Activated T-helper 9 cell treated with anti-CD3 and anti-CD28 coated beads, Interleukin-2, amount 50 U/mL, for 16 hours (primary cell): ENCODE measurements around the gene CACNA1I.
"Not testable (repeated sequence)": the region's sequence is repeated elsewhere in the genome, so short reads cannot be mapped to it uniquely, and the experiment has no call there.

Source experiments
- DNase-seq: peaks from one replicate; pipeline ENCODE4 v3.0.0-alpha.2; 2020; ENCODE audit warnings: low read depth

CACNA1I gene

DNA sequence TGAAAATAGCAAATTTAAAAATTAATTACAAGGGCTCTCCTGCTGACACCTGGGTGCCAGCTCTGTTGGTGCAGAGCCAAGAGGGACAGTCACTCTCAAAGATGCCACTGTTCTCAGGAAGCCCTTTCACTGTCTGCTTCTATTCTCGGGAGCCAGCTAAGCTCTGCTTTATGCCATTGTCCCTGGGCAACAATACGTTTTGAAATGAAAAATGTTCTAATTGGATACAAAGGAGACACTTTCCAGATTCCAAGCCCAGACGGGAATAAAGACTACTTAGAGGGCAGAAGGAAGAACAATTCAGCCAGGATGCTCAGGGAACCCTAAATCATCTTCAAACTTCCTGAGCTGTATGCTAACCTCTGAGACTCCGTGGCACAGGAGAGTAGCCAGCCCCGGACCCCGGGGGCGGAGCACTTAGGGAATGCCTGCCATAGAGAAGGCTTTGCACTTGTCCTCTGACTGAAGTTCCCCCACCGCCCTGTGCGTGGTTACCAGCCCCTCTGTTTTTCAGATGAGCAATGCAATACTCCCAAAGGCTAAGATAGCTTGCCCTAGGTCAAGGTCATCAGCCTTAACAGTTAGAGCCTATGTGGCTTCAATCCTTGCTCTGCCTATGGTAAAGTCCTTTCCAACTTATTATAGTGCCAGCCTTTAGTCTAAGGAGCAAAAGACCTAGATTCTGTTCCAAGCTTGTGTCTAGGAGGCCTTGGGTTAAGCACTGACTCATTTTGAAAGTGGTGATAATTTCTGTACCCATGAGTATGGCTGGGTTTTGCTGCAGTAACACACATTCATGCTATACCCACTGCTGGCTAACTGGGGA, 150.9 kb downstream of the CACNA1I start:
- no peak for DNase-seq

DNA sequence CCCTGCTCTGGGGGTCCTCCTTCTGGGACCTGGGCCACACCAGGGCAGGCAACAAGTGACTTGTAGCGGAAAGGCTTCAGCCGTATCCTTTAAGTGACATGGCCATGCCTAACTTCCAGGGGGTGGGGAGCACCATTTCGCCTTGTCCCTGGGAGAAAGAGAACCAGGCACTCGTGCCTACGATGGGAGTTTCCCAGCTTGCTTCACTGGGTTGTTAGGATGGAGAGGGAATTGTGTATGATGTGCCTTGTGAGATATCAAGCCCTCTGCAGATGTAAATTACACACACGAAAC, 151.4 kb downstream of the CACNA1I start:
- DNase-seq: no peak

DNA sequence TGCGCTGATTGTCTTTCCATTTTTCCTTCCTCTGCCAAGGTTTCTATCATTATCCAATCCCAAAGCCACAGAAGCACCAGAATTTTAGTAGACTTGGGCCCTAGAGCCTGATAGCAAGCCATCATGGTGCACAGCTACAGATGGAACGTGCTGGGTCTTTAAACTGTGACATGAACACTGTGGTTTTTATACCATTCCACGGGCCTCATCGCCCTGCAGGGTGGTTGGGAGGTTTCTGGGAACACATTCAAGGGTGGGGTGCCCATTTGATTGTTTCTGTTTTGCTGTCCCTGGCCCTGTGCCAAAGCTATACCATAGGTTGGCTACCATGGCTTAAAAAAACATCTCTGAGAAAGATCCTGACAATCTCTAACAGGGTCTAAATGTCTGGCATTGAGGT, 151.9 kb downstream of the CACNA1I start:
- no peak for DNase-seq

DNA sequence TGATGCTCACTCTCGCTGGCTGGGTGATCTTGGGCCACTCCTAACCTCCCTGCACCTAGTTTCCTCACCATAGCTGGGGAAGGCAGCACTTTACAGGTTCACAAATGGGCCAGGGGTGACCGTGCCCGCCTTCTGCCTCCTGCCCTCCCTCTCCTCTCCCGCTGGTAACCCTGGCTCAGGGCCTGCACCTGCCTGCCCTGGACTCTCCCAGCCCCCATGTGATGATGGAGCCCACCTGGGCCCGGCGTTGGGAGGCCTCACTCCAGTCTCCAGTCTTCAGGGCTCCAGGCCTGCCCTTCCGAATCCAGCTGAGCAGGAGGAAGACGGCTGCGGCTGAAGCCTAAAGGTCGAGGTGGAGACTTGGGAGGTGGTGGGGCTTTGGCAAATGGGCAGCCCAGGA, 152.9 kb downstream of the CACNA1I start:
- DNase-seq: no peak

DNA sequence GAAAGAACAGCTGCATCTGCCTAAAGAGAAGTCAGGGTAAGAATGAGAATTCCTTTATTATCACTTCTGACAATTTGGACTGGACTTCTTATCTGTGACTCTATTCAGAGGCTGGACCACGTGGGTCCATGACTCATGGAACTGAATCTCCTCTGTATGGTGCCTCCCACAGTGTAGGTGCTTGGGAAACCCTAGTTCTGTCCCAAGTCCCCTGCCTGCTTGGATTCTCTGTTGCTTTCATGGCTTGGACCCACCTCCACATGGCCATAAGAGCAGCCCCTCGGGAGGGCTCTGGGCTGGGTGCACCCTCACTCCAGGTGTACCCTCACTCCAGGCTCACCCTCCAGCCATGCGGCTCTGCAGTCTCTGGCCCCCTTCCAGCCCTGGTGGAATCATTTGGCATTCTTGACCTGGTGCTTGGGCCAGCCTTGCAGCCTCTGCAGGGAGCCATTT, 153.4 kb downstream of the CACNA1I start:
- DNase-seq: no peak

DNA sequence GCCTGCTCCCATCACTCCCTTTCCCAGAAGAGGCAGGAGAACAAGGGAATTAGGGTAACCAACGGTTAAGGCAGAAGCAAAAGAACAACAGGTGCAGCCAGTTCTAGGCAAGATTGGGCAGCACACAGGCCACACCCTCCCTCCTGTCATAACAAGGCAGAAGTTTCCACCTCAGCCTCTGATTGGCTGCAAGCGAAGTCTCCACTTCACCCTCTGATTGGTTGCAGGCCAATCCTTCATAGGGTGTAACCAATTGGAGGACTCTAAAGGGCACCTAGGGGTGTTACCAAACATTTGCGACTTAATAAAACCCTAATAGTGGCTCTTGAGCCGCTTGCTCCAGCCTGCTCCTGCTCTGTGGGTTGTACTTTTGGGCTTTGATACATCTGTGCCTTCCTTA, 153.8 kb downstream of the CACNA1I start:
- no peak for DNase-seq

DNA sequence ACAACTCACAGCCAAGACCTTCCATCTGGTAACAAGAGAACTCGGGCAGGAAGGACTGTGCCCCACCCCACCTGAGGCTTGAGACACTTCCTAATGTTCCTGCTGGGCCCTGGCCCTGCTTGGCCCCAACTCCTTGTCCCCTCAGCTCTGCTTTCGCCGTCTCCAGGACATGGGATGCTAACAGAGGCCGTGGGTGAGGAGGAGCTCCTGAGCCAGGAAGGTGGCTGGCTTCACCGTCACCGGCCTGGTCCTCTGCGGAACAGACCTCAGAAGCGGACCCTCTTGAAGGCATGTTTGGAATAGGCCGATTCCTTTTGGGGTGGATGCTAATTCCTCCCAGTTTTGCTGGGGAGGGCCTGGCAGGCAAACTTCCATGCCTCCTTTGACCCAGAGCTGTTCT, 154.3 kb downstream of the CACNA1I start:
- no peak for DNase-seq

DNA sequence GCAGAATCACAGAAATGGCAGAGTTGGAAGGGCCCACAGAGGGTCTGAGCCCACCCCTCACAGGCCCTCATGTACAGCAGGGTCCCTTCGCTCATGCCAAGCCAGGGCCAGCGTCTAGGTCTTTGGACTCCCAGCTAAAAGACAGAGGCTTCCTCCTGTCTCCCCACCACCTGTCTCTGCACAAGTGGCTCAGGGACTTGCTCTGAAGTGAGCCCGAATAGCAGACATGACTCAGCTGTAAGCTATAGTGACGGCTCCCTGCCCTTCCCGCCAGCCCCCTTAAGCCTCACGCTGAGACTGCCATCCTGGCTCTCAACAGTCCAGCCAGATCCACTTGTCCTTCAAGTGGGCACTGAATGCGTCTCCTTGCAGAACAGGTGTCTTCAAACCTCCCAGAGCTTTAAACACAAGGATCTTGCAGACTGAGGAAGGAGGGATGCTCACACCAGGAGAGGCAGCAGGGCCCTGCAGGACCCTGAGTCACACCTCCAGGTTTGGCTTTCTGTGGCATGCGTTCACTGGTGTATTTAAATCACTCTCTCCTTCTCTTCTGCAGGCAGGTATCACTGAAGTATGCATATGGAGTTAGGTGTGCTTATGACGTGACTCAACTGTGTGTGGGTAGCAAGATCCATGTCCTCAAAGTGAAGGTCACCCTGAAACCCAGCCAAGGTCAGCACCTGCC, 154.9 kb downstream of the CACNA1I start:
- DNase-seq: no peak

DNA sequence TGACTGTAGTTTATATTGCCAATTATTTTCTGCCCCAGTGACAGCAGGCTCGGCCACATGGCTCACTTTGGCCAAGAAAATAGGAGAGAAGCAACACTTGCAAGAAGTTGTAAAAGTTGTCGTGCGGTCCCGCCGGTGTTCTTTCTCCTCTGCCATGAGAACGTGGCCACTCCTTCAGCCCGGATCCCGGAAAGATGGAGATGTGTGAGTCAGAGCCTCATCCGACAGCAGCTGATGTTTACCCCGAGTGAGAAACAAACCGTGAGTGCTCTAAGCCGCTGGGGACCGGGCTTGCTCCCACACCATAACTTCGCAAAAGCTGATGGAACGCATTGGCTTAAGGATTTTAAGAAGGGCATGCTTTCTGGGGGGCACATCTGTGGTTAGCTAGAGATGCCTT, 157.0 kb downstream of the CACNA1I start:
- DNase-seq: no peak

DNA sequence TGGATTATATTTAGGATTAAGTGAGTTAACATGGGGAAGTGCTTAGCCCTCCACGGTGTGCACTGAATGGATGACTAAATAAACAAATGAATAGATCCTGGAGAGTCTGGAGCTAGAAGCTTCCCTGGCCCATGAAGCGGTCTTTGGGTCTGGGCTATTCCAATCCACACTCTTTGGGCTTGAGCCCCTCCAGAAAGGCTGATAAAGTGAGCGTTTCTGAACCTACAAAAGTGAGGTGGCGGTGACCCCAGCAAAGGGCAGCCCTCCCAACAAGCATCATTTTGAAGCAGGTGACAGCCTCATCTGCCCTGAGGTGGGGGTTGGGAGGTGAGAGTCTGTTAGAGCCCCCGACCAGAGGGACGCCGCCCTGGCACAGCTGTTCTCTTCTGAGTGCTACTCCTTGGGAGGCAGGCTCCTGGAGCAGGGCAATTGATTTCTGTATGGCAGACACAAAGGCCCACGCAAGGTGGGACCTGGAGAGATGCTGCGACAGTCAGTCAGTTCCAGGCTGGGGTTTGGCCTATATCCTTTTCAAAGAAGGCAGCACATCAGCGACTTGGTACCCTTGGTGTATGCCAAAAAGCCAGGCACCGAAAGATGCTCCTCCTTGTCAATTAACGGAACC, 157.8 kb downstream of the CACNA1I start:
- DNase-seq: no peak

DNA sequence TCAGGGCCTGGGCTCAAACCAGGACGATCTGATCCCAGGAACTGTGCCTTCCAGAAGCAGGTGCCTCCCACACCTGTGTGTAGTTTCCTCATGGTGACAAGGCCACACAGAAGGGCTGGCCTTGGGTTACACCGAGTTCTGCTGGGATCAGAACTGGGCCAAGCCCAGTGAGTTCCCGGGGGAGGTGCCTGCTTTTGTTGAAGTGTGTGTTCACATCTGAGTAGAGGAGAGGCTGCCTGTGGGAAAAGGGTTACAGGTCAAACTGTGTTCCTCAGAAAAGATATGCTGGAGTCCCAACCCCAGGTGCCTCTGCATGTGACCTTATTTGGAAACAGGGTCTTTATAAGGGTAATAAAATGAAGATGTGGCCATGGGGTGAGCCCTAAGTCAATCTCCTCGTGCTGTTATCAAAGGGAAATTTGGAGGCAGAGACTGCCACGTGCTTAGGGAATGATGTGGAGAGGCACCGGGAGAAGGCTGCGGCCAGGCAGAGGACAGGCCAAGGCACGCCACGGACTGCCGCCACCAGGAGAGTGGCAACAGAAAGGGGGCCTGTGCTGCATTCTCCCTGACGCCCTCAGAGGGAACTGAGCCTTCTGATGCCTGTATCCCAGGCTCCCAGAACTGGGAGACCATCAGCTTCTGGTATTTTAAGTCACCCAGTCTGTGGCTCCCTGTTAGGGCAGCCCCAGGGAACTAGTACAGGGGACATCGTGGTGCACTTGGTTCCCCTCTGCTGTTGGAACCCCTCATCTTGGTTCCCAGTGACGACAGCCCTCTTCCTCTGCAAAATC, 158.8 kb downstream of the CACNA1I start:
- DNase-seq: no peak

DNA sequence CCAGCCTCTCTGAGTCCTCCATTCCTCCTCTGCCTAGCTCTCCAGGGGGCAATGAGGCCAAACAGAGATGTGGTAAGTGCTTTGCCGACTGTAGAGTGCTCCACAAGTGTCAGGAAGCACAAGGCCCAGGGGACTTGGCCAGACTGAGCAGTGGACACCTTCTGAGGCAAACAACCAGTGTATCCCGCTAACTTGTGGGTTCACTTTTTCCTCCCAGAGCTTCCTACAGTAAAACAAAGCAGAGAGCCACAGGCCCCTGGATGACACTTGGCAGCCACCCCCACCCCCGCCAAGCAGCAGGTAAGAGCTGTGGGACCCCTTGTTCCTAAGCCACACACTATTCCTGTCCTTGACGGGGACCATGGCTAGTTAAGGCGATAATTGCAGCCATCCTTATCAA, 160.9 kb downstream of the CACNA1I start:
- no peak for DNase-seq

DNA sequence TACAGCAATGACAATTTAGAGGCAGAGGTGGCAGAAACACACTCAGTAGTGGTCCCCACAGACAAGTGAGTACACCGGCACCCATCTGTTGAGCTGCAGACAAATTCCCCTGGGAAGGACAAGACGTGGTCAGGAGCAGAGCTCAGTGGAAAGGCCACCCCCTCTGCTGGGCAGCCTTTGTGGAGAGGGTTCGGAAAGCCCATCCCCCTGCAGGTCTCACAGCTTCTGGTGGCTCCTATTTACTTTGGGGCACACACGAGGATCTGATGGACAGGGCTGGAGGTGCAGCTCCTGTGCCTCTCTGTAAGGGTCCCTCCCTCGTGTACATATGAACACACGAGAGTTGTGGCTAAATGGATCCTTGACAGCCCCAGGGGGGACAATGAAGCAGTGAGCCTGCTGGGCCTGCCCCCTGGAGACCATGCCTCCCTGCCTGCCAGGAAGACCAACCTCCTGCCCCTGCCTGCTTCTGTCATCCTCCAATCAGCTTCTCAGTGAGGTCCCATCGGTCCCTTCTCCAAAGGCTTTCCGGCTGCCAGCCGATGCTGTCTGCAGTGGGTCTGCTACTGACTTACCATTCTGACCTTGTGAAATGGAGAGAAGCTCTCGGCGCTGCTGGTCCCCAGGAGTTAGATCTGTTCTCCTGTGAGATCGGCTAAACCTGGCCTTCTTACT, 161.5 kb downstream of the CACNA1I start:
- DNase-seq: no peak

DNA sequence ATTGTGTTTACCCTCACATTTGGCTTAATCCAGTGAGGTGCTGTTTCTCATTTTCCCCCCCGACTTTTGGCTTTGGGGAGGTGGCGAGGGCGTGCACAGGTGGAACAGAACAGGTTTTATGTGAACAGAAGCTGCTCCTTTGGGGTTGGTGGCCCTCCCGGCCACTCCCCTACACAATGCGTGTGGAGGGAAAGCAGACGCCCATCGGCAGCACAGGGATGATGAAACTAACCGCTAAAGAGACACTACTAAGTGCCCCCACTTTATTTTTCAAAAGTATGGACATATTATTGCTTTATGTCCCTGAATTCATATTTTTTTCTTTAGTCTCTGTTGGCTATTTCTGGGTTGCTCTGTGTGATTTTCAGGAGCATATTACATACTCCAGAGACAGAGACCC, 162.1 kb downstream of the CACNA1I start:
- DNase-seq: no peak

DNA sequence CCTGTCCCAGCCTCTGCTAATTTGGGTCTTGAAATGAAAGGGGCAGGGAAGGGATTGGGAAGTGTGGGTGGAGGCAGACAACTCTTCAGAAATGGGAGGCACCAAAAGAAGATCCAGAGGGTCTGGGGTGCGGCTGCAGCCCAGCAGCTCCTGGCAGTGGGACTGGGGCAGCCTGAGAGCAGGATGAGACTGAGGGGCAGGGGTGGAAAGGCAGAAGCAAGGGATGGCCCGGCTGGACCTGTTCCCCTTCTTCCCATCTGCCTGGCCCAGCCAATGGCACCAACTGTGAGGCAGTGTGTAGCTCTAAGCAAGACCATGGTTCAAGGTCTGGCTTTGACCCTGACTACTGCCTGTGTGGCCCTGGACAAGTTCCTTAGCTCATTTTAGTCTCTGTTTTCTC, 162.6 kb downstream of the CACNA1I start:
- no peak for DNase-seq

DNA sequence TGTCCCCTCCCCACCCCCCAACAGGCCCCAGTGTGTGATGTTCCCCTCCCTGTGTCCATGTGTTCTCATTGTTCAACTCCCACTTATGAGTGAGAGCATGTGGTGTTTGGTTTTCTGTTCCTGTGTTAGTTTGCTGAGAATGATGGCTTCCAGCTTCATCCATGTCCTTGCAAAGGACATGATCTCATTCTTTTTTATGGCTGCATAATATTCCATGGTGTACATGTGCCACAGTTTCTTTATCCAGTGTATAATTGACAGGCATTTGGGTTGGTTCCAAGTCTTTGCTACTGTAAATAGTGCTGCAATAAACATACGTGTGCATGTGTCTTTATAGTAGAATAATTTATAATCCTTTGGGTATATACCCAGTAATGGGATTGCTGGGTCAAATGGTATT, 163.5 kb downstream of the CACNA1I start:
- not testable (repeated sequence) for DNase-seq

DNA sequence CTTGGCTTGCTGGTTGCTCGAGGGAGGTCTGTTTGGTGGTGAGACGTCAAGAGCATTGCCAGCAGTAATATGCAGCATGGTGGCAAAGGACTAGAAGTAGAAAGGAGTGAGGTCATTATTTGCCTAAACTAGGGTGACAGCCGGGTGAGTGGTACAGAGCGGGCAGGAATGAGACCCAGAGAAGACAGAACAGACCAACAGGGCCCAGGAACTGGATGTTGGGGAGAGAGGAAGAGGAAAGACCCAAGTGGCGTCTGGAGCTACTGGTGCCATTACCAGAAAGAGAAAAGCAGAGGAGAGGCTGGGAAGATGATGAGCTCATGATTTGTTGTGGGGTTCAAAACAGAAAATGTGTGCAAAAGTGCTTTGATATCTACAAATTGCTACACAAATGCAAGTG, 164.3 kb downstream of the CACNA1I start:
- DNase-seq: no peak

DNA sequence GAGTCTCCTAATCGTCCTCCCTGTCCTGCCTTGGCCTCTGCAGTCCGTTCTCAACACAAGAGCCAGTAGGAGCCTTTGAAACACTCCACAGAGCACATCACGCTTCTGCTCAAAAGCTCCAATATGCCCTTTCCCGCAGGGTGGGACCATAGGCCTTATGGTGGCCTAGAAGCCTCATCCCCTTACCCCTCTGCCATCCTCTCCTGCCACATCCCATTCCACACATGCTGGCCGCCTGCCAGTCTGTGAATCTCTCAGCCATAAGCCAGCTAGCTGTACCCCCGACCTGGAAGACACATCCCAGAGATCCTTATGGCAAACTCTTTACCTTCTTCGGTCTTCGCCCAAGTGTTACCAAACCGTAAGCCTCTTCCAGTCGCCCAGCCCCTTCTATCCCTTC, 165.2 kb downstream of the CACNA1I start:
- no peak for DNase-seq

DNA sequence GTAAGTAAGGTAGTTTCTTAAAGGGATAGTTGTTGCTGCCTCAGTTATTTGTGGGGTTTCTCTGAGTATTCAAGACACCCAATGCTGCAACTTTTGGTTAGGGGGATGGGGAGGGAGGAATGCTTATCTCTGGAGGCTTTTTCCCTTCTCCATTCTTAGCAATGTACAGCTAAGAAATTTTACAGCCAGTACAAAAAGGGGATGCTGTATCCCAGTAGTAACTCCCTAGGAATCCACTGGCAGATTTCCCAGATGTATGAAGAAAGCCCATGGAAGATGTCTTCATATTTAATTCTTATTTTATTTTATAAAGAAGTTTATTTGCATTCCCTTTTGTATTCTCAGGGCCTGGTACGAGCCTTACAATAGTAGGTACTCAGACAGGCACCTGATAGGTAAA, 168.2 kb downstream of the CACNA1I start:
- no peak for DNase-seq
